Measurements from ENCODE around the gene SF3B4. TPM values are rescaled to one million over a fixed set of nuclear protein-coding genes. Genes with fewer than 3 reads are reported as not detected.

Gene SF3B4
- total RNA-seq, 1 experiment from 2014 or later = 120 TPM

DNA sequence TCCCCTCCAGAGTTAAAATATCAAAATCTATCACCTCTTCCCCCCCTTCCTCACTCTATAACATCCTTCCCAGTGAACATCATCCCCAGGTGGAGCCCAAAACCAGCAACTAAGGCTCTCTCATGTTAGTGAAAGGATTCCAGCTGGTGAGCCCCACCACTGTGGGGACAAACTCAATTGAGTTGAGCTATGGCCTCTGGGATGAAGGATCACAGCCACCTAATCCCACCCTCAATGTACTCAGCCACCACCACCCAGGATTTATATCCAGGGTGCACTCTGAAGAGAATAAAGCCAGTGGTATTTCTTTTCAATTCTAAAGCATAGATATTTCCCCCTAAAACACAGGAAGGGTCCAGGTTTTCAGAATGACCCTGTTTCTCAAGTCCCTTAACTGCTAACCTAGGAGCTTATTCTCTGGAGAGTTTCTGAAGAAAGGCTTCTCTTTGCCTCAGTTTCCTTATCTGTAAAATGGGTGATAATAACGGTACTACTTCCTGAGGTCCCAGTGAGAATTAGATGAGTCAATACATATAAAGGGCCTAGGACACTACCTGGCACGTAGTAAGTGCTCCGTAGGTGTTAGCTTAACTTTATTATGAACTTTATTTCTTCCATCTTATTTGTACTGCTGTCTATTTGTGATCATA is 43.9 kb downstream of the SF3B4 start:
- in situ Hi-C loops (cut with HindIII; ENCODE audit: low pct_unique_long_range_greater_than_20kb, low sequenced_read_pairs) = no loop called here
- CTCF ChIA-PET = no interaction called here

DNA sequence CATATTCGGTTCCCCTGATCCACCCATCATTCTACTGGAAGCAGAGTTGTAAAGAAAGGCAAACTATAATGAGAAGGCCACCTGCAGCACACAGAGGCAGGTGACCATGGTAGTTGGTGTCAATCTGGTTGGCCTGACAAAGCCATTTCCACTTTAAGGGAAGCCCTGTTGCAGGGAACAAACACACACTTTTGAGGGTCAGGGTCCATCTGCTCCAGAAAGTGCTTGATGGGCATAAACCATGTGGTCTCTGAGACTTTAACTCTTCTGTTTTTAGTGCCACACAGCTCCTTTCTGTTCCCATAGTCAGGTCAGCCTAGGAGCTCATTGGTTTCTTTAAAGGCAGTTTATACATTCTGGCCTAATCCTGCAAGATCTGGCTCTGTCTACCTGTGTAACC is 45.7 kb downstream of the SF3B4 start:
- intact Hi-C loops (cut with micrococcal nuclease; ENCODE audit: unreplicated experiment) = no loop called here
- no peak overlapping the region for H3K4me3 ChIP-seq (ENCODE audit: low read depth in 2 of 2, low read length in 2 of 2)
- no peaks in the 10 kb centered on the region for H3K36me3 ChIP-seq (ENCODE audit: control insufficient read depth, insufficient read depth, low read length)
- POLR2A ChIA-PET = no interaction called here
- no TSS peak for BruUV-seq (replicated peaks)
- no peaks in the 10 kb centered on the region for H3K27me3 ChIP-seq (ENCODE audit: control insufficient read depth, insufficient read depth, low read length)
- ATAC-seq (no peak), DNase-seq (ENCODE audit: low read depth, low spot score) (no peak)
- peaks cover 11% of the 10 kb centered on the region; the same call in 1 of the 2 replicates for H3K4me1 ChIP-seq (ENCODE audit: control insufficient read depth, insufficient read depth, low read length)
- H3K9me3 ChIP-seq (ENCODE audit: control insufficient read depth, insufficient read depth, low read depth, low read length) = no peaks in the 10 kb centered on the region
- in situ Hi-C loops (cut with HindIII; ENCODE audit: low pct_unique_long_range_greater_than_20kb, low sequenced_read_pairs) = no loop called here
- TF ChIP-seq SIN3A (IDR thresholded peaks at IDR 0.05; ENCODE audit: borderline replicate concordance, insufficient read depth, low read depth, low read length) (no peak), POLR2AphosphoS5 (IDR thresholded peaks at IDR 0.05; ENCODE audit: low read depth, low read length) (no peak), TCF7L2 (IDR thresholded peaks at IDR 0.05; ENCODE audit: low read depth, low read length) (no peak)
- TF ChIP-seq, protein P1, sequence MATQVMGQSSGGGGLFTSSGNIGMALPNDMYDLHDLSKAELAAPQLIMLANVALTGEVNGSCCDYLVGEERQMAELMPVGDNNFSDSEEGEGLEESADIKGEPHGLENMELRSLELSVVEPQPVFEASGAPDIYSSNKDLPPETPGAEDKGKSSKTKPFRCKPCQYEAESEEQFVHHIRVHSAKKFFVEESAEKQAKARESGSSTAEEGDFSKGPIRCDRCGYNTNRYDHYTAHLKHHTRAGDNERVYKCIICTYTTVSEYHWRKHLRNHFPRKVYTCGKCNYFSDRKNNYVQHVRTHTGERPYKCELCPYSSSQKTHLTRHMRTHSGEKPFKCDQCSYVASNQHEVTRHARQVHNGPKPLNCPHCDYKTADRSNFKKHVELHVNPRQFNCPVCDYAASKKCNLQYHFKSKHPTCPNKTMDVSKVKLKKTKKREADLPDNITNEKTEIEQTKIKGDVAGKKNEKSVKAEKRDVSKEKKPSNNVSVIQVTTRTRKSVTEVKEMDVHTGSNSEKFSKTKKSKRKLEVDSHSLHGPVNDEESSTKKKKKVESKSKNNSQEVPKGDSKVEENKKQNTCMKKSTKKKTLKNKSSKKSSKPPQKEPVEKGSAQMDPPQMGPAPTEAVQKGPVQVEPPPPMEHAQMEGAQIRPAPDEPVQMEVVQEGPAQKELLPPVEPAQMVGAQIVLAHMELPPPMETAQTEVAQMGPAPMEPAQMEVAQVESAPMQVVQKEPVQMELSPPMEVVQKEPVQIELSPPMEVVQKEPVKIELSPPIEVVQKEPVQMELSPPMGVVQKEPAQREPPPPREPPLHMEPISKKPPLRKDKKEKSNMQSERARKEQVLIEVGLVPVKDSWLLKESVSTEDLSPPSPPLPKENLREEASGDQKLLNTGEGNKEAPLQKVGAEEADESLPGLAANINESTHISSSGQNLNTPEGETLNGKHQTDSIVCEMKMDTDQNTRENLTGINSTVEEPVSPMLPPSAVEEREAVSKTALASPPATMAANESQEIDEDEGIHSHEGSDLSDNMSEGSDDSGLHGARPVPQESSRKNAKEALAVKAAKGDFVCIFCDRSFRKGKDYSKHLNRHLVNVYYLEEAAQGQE (IDR thresholded peaks at IDR 0.05; ENCODE audit: insufficient read depth in 1 of 2, low read depth in 2 of 2, low read length in 1 of 2) = no peak
- CTCF ChIA-PET = no interaction called here
- no peak overlapping the region for H3K27ac ChIP-seq (ENCODE audit: low read length)

More for the DNA sequence above, 43.9 kb downstream of the SF3B4 start:
- POLR2A ChIA-PET = no interaction called here
- peaks cover 11% of the 10 kb centered on the region; the same call in 1 of the 2 replicates for H3K4me1 ChIP-seq (ENCODE audit: control insufficient read depth, insufficient read depth, low read length)
- no peaks in the 10 kb centered on the region for H3K27me3 ChIP-seq (ENCODE audit: control insufficient read depth, insufficient read depth, low read length)
- no peaks in the 10 kb centered on the region for H3K9me3 ChIP-seq (ENCODE audit: control insufficient read depth, insufficient read depth, low read depth, low read length)
- no TSS peak for BruUV-seq (replicated peaks)
- H3K4me3 ChIP-seq (ENCODE audit: low read depth in 2 of 2, low read length in 2 of 2) = peak overlapping the region; percentile 91 to 95
- DNase-seq (ENCODE audit: low read depth, low spot score) = no peak
- intact Hi-C loops (cut with micrococcal nuclease; ENCODE audit: unreplicated experiment) = no loop called here
- peak overlapping the region; percentile 86 for H3K27ac ChIP-seq (ENCODE audit: low read length)
- H3K36me3 ChIP-seq (ENCODE audit: control insufficient read depth, insufficient read depth, low read length) = no peaks in the 10 kb centered on the region; the same call in 1 of the 2 replicates
- TF ChIP-seq SIN3A (IDR thresholded peaks at IDR 0.05; ENCODE audit: borderline replicate concordance, insufficient read depth, low read depth, low read length) (no peak), POLR2AphosphoS5 (IDR thresholded peaks at IDR 0.05; ENCODE audit: low read depth, low read length) (no peak), TCF7L2 (IDR thresholded peaks at IDR 0.05; ENCODE audit: low read depth, low read length) (no peak)
- TF ChIP-seq, protein P1 (IDR thresholded peaks at IDR 0.05; ENCODE audit: insufficient read depth in 1 of 2, low read depth in 2 of 2, low read length in 1 of 2) = no peak
- TF ChIP-seq, protein P2, sequence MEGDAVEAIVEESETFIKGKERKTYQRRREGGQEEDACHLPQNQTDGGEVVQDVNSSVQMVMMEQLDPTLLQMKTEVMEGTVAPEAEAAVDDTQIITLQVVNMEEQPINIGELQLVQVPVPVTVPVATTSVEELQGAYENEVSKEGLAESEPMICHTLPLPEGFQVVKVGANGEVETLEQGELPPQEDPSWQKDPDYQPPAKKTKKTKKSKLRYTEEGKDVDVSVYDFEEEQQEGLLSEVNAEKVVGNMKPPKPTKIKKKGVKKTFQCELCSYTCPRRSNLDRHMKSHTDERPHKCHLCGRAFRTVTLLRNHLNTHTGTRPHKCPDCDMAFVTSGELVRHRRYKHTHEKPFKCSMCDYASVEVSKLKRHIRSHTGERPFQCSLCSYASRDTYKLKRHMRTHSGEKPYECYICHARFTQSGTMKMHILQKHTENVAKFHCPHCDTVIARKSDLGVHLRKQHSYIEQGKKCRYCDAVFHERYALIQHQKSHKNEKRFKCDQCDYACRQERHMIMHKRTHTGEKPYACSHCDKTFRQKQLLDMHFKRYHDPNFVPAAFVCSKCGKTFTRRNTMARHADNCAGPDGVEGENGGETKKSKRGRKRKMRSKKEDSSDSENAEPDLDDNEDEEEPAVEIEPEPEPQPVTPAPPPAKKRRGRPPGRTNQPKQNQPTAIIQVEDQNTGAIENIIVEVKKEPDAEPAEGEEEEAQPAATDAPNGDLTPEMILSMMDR (IDR thresholded peaks at IDR 0.05) = no peak
- ATAC-seq = no peak
